Stimulated activated CD8-positive, alpha-beta memory T cell treated with anti-CD3 and anti-CD28 coated beads, Interleukin-4, amount 100 ng/mL, for 4 hours (primary cell): Measurements from ENCODE around the gene ABLIM3.
"Not testable (repeated sequence)": the region's sequence is repeated elsewhere in the genome, so short reads cannot be mapped to it uniquely, and the experiment has no call there.

ENCODE experiments used
- DNase-seq, 2 donors: peaks; one replicate each; pipeline ENCODE4 v3.0.0-alpha.2; 2020; ENCODE audit warnings: low read depth in 2 of 2, low spot score in 1 of 2

The ABLIM3 gene

GRCh38 chr5:149185067-149185466 is 43.8 kb downstream of the ABLIM3 start:
- no peak for DNase-seq

- DNase-seq = no peak
Observed at GRCh38 chr5:149186506-149186905, 45.2 kb downstream of the ABLIM3 start.

GRCh38 chr5:149187617-149188016 is 46.3 kb downstream of the ABLIM3 start:
- DNase-seq = not testable (repeated sequence)

- DNase-seq = no peak
Observed at GRCh38 chr5:149188383-149188782, 47.1 kb downstream of the ABLIM3 start.

GRCh38 chr5:149195337-149195887 is 54.1 kb downstream of the ABLIM3 start:
- DNase-seq = no peak

GRCh38 chr5:149195962-149196361 is 54.7 kb downstream of the ABLIM3 start:
- DNase-seq = no peak

DNA sequence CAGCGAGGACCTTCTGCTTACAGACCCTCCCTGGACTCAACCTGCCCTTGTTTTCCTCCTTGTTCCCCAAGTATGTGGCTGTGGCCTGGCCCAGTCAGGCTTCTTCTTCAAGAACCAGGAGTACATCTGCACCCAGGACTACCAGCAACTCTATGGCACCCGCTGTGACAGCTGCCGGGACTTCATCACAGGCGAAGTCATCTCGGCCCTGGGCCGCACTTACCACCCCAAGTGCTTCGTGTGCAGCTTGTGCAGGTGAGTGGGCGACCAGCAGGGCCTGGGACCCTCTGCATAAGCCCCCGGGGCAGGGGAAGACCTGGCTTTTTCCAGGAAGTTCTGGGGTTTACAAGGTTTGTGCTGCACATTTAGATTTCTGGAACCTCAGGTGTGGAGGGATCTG is 56.9 kb downstream of the ABLIM3 start:
- no peak for DNase-seq

- no peak for DNase-seq
Observed at GRCh38 chr5:149200355-149200754, 59.1 kb downstream of the ABLIM3 start.

GRCh38 chr5:149201121-149201637 is 59.9 kb downstream of the ABLIM3 start:
- no peak for DNase-seq

DNA sequence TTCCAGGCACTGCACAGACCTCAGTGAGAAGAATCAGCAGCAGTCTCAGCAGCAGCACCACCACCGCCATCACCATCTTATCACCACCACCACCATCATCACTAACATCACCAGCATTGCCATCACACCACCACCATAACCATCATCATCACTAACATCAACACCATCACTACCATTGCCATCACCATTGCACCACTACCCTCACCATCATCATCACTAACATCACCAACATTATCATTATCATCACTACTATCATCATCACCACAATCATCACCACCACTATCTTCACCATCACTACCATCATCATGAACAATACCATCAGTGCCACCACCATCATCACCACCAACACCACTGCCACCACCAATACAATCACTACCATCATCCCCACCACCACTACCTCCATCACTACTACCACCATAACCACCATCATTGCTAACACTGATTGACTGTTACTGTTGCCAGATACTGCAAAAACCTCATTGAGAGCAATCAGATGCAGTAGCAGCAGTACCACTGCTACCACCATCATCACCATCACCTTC is 61.7 kb downstream of the ABLIM3 start:
- no peak for DNase-seq

GRCh38 chr5:149203921-149204441 is 62.7 kb downstream of the ABLIM3 start:
- no peak for DNase-seq

DNA sequence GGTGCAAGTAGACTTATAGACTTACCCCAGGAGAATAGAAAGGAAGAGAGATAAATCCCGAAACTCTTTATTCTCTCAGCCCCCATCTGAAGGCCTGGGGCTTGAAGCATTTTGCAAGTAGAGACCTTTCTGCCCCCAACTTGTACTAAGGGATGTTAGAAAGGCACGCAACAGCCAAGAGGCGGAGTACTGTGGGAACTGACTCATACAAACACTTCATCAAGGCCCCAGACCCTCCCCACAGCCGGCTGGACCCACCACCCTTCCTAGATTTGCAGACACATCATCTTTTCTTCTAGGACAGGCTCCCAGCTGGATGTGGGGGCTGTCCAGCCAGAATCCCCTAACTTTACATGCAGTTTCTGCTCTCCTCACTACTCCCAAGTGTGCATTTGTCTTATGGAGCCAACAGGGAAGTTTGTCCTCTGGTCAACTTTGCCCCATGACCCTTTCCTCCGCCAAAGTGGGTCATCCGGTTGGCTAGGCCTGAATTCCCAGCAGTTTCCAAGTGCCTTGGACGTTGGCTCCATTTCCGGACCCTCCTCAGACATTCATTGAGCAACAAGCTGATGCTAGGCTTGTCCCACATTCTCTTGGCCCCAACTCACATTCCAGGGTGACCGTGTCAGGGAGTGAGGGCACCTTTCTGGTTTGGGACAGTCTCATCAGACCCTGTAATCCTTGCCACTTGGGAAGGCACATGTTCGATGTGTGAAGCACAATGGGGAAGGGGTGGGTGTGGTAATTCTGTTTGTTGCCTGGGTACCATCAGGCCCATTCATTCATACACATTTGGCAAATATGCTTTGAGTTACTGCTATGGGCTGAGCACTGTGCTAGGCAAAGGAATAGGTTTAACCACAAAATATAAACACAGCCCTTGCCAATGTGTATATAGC is 64.6 kb downstream of the ABLIM3 start:
- DNase-seq = no peak

DNA sequence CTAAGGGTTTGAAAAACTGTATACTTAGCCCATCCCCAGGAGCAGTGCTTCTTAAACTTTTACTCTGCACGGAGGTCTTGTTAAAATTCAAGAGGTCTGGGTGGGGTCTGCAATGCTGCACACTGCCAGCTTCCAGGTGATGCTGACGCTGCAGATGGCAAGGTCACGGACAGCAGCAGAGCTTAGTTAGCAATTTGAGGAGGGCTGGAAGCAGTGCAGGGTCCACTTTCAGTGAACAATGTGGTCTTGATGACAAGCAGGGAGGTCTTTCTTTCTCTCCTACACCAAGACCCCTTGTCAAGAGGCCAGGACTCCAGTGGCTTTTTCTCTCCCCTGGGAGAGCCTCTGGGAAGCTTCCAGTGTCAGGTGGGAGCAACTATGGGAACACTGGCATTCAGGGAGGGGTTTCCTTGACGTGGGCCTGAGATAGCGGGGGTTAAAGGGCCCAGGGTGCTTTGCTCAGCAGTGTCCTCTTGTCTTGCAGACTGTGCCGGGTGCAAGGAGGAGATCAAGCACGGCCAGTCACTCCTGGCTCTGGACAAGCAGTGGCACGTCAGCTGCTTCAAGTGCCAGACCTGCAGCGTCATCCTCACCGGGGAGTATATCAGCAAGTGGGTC is 65.3 kb downstream of the ABLIM3 start:
- no peak for DNase-seq

DNA sequence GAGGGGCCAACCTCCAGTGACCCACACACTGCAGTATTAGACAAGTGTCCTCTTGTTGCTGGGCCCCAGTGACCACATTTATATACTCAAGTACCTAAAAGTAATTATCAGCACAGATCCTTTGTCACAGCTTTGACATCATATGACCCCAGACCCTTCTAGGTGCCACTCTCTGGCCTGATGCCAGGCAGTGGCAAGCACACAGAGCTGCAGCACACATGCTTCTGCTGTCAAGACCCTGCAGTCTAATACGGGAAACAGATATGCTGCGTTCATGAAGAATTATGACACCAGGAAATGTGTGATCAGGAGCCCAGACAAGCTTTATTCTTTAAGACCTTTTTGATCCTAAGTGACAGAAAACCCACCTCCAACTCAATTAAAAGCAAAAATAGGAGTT is 66.5 kb downstream of the ABLIM3 start:
- DNase-seq = no peak

GRCh38 chr5:149210225-149210624 is 68.9 kb downstream of the ABLIM3 start:
- DNase-seq = no peak

DNA sequence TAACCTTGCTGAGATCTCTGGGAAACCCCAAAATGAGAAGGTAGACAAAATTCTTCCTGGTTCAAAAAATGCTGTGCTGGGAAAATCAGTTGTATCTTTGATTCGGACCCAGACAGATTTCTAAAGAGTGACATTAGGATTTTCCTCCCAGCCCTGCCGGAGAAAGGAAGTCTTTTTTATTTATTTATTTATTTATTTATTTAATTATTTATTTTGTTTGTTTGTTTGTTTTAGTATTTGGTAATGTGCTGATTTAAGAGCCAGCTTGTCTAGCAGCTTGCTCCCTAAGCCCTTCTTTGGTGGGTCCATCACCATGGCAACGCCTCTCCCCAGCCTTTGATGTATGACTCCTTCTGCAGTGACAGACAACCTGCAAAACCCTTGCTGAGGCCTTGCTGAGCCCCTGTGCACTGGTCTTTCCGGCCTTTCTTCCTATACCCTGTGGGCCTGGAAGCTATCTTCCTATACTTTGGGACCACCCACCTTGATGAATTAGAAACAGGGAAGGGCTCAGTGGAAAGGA is 69.7 kb downstream of the ABLIM3 start:
- no peak for DNase-seq

- DNase-seq = no peak
Observed at GRCh38 chr5:149211566-149211965, 70.3 kb downstream of the ABLIM3 start.

GRCh38 chr5:149212198-149212951 is 71.1 kb downstream of the ABLIM3 start:
- no peak for DNase-seq

- DNase-seq = no peak
Observed at GRCh38 chr5:149213264-149213880, 72.1 kb downstream of the ABLIM3 start.

GRCh38 chr5:149215478-149216090 is 74.3 kb downstream of the ABLIM3 start:
- no peak for DNase-seq
